OCI-LY1 (cell line): ENCODE measurements around the gene DEGS2.

Experiments
- H2AFZ ChIP-seq: fragments of 200-600 bp; sonication (generic), shearing (Covaris generic); 2 replicates; pipeline ENCODE4 v1.6.0; 2014; ENCODE audit warnings: antibody characterized with exemption, mild to moderate bottlenecking, low read length
- H3F3A ChIP-seq: fragments of 200-600 bp; sonication (generic), shearing (Covaris generic); 2 replicates; pipeline ENCODE4 v1.6.0; 2014; ENCODE audit warnings: mild to moderate bottlenecking, antibody characterized with exemption, low read length, moderate library complexity; ENCODE audit not compliant: insufficient read depth
- H3K27ac ChIP-seq: fragments of 200-600 bp; sonication (generic); 2 replicates; pipeline ENCODE4 v1.5.1; 2014; ENCODE audit warnings: low read length, mixed run types, mild to moderate bottlenecking, low read depth; ENCODE audit not compliant: poor library complexity, severe bottlenecking
- H3K27me3 ChIP-seq: fragments of 200-600 bp; sonication (generic); 2 replicates; pipeline ENCODE4 v1.6.0; 2014; ENCODE audit warnings: antibody characterized with exemption, mild to moderate bottlenecking, low read length, moderate library complexity; ENCODE audit not compliant: insufficient read depth
- H3K36me3 ChIP-seq: fragments of 200-600 bp; sonication (generic); 2 replicates; pipeline ENCODE4 v1.6.1; 2014; ENCODE audit warnings: mild to moderate bottlenecking, antibody characterized with exemption, low read length, moderate library complexity, mixed read lengths; ENCODE audit not compliant: insufficient read depth
- H3K4me1 ChIP-seq: fragments of 200-600 bp; sonication (generic); 2 replicates; pipeline ENCODE4 v1.5.1; 2014; ENCODE audit warnings: mild to moderate bottlenecking, low read length, moderate library complexity; ENCODE audit not compliant: insufficient read depth, severe bottlenecking
- H3K4me2 ChIP-seq: fragments of 200-600 bp; sonication (generic), shearing (Covaris generic); 2 replicates; pipeline ENCODE4 v1.6.1; 2014; ENCODE audit warnings: low read length
- H3K4me3 ChIP-seq: fragments of 200-600 bp; sonication (generic); 2 replicates; pipeline ENCODE4 v1.5.1; 2014; ENCODE audit warnings: low read length, low read depth, mild to moderate bottlenecking, mixed read lengths; ENCODE audit not compliant: poor library complexity, severe bottlenecking
- H3K79me2 ChIP-seq: fragments of 200-600 bp; shearing (Covaris generic); 2 replicates; pipeline ENCODE4 v1.6.1; 2016; ENCODE audit warnings: mixed run types, low read length, mixed read lengths; ENCODE audit not compliant: insufficient read depth
- H3K9ac ChIP-seq: fragments of 200-600 bp; sonication (generic), shearing (Covaris generic); 2 replicates; pipeline ENCODE4 v1.6.1; 2014; ENCODE audit warnings: mild to moderate bottlenecking, low read length, mixed read lengths
- H3K9me2 ChIP-seq: fragments of 200-600 bp; sonication (generic), shearing (Covaris generic); 2 replicates; pipeline ENCODE4 v1.6.1; 2014; ENCODE audit warnings: low read depth, mild to moderate bottlenecking, low read length, mixed read lengths
- H3K9me3 ChIP-seq: fragments of 200-600 bp; shearing (Covaris generic); 2 replicates; pipeline ENCODE4 v1.6.1; 2014; ENCODE audit warnings: low read length, mixed read lengths
- H4K20me1 ChIP-seq: fragments of 200-600 bp; sonication (generic), shearing (Covaris generic); 2 replicates; pipeline ENCODE4 v1.6.0; 2016; ENCODE audit warnings: mild to moderate bottlenecking, low read length; ENCODE audit not compliant: insufficient read depth
- CTCF ChIP-seq: fragments of 200-600 bp; sonication (generic), shearing (Covaris generic); IDR thresholded peaks from 2 replicates; pipeline ENCODE4 v1.5.1; 2017; ENCODE audit warnings: mild to moderate bottlenecking, antibody characterized with exemption, low read length, moderate library complexity, mixed read lengths
- EZH2 ChIP-seq: fragments of 200-600 bp; sonication (generic), shearing (Covaris generic); IDR thresholded peaks from 2 replicates; pipeline ENCODE4 v1.8.0; 2017; ENCODE audit warnings: borderline replicate concordance, mixed run types, mild to moderate bottlenecking, antibody characterized with exemption, low read length, moderate library complexity, mixed read lengths

DEGS2 gene

GRCh38 chr14:100100032-100100703, 59.3 kb downstream of the DEGS2 start:
- no peaks in the 10 kb centered on the region for H3K27me3 ChIP-seq
- TF ChIP-seq EZH2: no peak
- no peak for TF ChIP-seq CTCF
- H3K9me3 ChIP-seq: no peaks in the 10 kb centered on the region
- no peak overlapping the region for H2AFZ ChIP-seq
- peaks cover 25% of the 10 kb centered on the region for H3K36me3 ChIP-seq
- no peak overlapping the region for H3K9ac ChIP-seq
- no peaks in the 10 kb centered on the region for H3K9me2 ChIP-seq
- no peaks in the 10 kb centered on the region for H4K20me1 ChIP-seq
- no peak overlapping the region for H3K4me3 ChIP-seq
- H3K4me1 ChIP-seq: peaks cover 27% of the 10 kb centered on the region
- no peaks in the 10 kb centered on the region for H3F3A ChIP-seq
- no peaks in the 10 kb centered on the region for H3K79me2 ChIP-seq
- no peak overlapping the region for H3K4me2 ChIP-seq
- no peak overlapping the region for H3K27ac ChIP-seq

DNA sequence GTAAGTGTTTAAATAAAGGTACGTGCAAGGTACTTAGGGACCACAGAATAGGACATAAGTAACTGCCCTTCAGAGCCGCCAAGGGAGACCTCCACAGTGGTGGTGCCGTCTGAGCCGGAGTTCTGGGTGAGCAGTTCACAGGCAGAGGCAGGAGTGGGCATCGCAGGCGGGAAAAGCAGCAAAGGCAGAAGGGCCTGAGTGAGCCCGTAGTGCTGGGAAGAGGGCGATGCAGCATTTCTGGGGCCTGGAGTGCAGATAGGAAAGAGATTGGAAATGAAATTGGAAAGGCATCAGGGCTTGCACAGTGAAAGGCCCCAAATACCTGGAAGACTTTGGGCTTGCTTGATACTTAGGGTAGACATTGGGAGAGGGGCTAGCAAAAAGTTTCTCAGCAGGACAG, 61.3 kb downstream of the DEGS2 start:
- Histone ChIP-seq H3K36me3 (peaks cover 25% of the 10 kb centered on the region), H3K27ac (no peak overlapping the region), H3K4me1 (peaks cover 17% of the 10 kb centered on the region), H2AFZ (no peak overlapping the region), H3K9me2 (no peaks in the 10 kb centered on the region), H3K9ac (no peak overlapping the region), H3K4me3 (no peak overlapping the region), H3K9me3 (no peaks in the 10 kb centered on the region), H3K4me2 (no peak overlapping the region), H4K20me1 (no peaks in the 10 kb centered on the region), H3K27me3 (no peaks in the 10 kb centered on the region), H3F3A (no peaks in the 10 kb centered on the region), H3K79me2 (no peaks in the 10 kb centered on the region)
- no peak for TF ChIP-seq EZH2
- no peak for TF ChIP-seq CTCF

DNA sequence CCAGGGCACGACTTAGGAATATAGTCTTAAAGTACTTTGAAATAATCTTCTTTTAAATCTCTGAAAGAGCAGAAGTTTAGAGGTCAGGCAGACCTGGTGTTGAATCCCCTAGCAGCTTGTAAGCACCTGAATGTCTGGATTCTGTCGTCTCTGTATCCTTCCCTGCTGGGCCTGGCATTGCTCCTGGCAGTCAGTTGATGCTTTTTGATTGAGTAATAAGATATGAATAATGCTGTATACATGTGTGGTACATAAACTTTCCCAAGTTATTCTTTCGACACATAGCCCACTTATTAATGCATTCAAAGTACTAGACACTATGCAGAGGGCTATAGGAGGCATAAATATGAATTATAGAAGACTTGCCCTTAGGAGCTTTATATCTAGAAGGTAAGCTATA, 62.8 kb downstream of the DEGS2 start:
- no peak overlapping the region for H3K4me2 ChIP-seq
- TF ChIP-seq EZH2 (no peak), CTCF (no peak)
- no peaks in the 10 kb centered on the region for H4K20me1 ChIP-seq

More for the DNA sequence above, 62.8 kb downstream of the DEGS2 start:
- H3K9me2 ChIP-seq: no peaks in the 10 kb centered on the region
- H3K27ac ChIP-seq: no peak overlapping the region
- H3K27me3 ChIP-seq: no peaks in the 10 kb centered on the region
- H3K9ac ChIP-seq: no peak overlapping the region
- H3K4me3 ChIP-seq: no peak overlapping the region
- H3F3A ChIP-seq: no peaks in the 10 kb centered on the region
- H2AFZ ChIP-seq: no peak overlapping the region
- H3K79me2 ChIP-seq: no peaks in the 10 kb centered on the region
- peaks cover 38% of the 10 kb centered on the region for H3K36me3 ChIP-seq
- H3K9me3 ChIP-seq: no peaks in the 10 kb centered on the region
- H3K4me1 ChIP-seq: peaks cover 2% of the 10 kb centered on the region
